PC-3 (cell line): ENCODE results near the gene ZCWPW2. TPM values are rescaled to one million over a fixed set of nuclear protein-coding genes. Genes with fewer than 3 reads are reported as not detected.

Experiments used
- ATAC-seq: fragments of 200-7000 bp; cut with Tn5 transposase; 2 replicates; pipeline ENCODE4 v1.9.1; 2020; ENCODE audit warnings: mild to moderate bottlenecking, moderate library complexity
- BruUV-seq: library from RNA; stranded (reverse); fragments of 400-500 nt; replicated peaks from 2 replicates; lab custom pipeline; 2021; lab: Mats Ljungman, UMichigan
- CTCF ChIA-PET: fragments of 300-600 bp; sonication (Branson Sonifier 250); formaldehyde crosslinking; loops from one replicate; lab custom pipeline; 2022; ENCODE audit warnings: antibody characterized with exemption; lab: Charles Lee
- POLR2A ChIA-PET: fragments of 300-600 bp; sonication (Branson Sonifier 250); formaldehyde crosslinking; loops from one replicate; lab custom pipeline; 2022; ENCODE audit warnings: antibody characterized with exemption; ENCODE audit not compliant: unreplicated experiment; lab: Charles Lee
- DNase-seq: peaks from one replicate; pipeline ENCODE4 v3.0.0-alpha.2; 2015
- H2AFZ ChIP-seq: fragments of 300-600 bp; sonication (generic); 2 replicates; pipeline ENCODE4 v1.6.0; 2016; ENCODE audit warnings: antibody characterized with exemption, low read length
- H3F3A ChIP-seq: fragments of 300-600 bp; sonication (generic); one replicate; pipeline ENCODE4 v1.6.0; 2017; ENCODE audit warnings: antibody characterized with exemption, low read length, control low read depth, mild to moderate bottlenecking; ENCODE audit not compliant: unreplicated experiment
- H3K27ac ChIP-seq: fragments of 300-600 bp; sonication (generic); 2 replicates; pipeline ENCODE4 v1.5.1; 2016; ENCODE audit warnings: mild to moderate bottlenecking, low read length
- H3K27me3 ChIP-seq: fragments of 300-600 bp; sonication (generic); 2 replicates; pipeline ENCODE4 v1.6.1; 2016; ENCODE audit warnings: low read length, mixed read lengths
- H3K36me3 ChIP-seq: fragments of 300-600 bp; sonication (generic); 2 replicates; pipeline ENCODE4 v1.6.1; 2016; ENCODE audit warnings: low read depth, mixed run types, low read length, mixed read lengths
- H3K4me1 ChIP-seq: fragments of 300-600 bp; sonication (generic); 2 replicates; pipeline ENCODE4 v1.5.1; 2016; ENCODE audit warnings: low read length; ENCODE audit not compliant: insufficient read depth
- H3K4me2 ChIP-seq: fragments of 300-600 bp; sonication (generic); 2 replicates; pipeline ENCODE4 v1.6.0; 2016; ENCODE audit warnings: low read length
- H3K4me3 ChIP-seq: fragments of 300-600 bp; sonication (generic); 2 replicates; pipeline ENCODE4 v1.5.1; 2016; ENCODE audit warnings: mild to moderate bottlenecking, low read length, mixed read lengths
- H3K79me2 ChIP-seq: fragments of 300-600 bp; sonication (generic); 2 replicates; pipeline ENCODE4 v1.6.1; 2017; ENCODE audit warnings: low read length, mixed read lengths
- H3K9ac ChIP-seq: fragments of 300-600 bp; sonication (generic); 2 replicates; pipeline ENCODE4 v1.6.0; 2016; ENCODE audit warnings: mild to moderate bottlenecking, low read length
- H3K9me2 ChIP-seq: fragments of 300-600 bp; sonication (generic); replicated peaks from 2 replicates; pipeline ENCODE4 v1.6.1; 2016; ENCODE audit warnings: mixed run types, low read length, mixed read lengths
- H3K9me3 ChIP-seq: fragments of 300-600 bp; sonication (generic); 2 replicates; pipeline ENCODE4 v1.6.1; 2016; ENCODE audit warnings: low read length, mixed read lengths
- H4K20me1 ChIP-seq: fragments of 300-600 bp; sonication (generic); 2 replicates; pipeline ENCODE4 v1.6.1; 2016; ENCODE audit warnings: low read length, mixed read lengths
- EZH2 ChIP-seq: fragments of 300-600 bp; sonication (generic); IDR thresholded peaks from one replicate; pipeline ENCODE4 v1.6.1; 2017; ENCODE audit warnings: antibody characterized with exemption, mild to moderate bottlenecking, low read length; ENCODE audit not compliant: unreplicated experiment
- EZH2phosphoT487 ChIP-seq: fragments of 300-600 bp; sonication (generic); IDR thresholded peaks from 2 replicates; pipeline ENCODE4 v1.6.1; 2018; ENCODE audit warnings: mild to moderate bottlenecking, antibody characterized with exemption, low read length, borderline replicate concordance
- intact Hi-C: fragments of 100-400 bp; cut with micrococcal nuclease; formaldehyde crosslinking; loops from 2 replicates; pipeline ENCODE4 v1.9.0; 2023
- total RNA-seq: library from RNA; depleted of rRNA; stranded (reverse); fragments of >200 nt; gene quantifications from 2 replicates; pipeline ENCODE4 v1.2.3, GENCODE V29; 2014
- TF ChIP-seq, protein P1 (sequence below): fragments of 300-600 bp; sonication (generic); conservative IDR thresholded peaks from 2 replicates; pipeline ENCODE4 v1.5.1; 2017; ENCODE audit warnings: antibody characterized with exemption, low read depth, mild to moderate bottlenecking, low read length

Gene ZCWPW2
- total RNA-seq, 1 experiment from 2014 or later = not detected

GRCh38 chr3:28556195-28556594 is 207.7 kb downstream of the ZCWPW2 start:
- Histone ChIP-seq H3K27ac (no peak overlapping the region), H3K4me2 (no peak overlapping the region), H4K20me1 (no peaks in the 10 kb centered on the region), H3K36me3 (no peaks in the 10 kb centered on the region), H3F3A (no peaks in the 10 kb centered on the region), H3K79me2 (no peaks in the 10 kb centered on the region), H2AFZ (no peak overlapping the region), H3K9me2 (no peaks in the 10 kb centered on the region), H3K4me3 (no peak overlapping the region), H3K9ac (no peak overlapping the region), H3K27me3 (peaks cover 11% of the 10 kb centered on the region; the same call in 1 of the 2 replicates), H3K9me3 (no peaks in the 10 kb centered on the region), H3K4me1 (no peaks in the 10 kb centered on the region)
- POLR2A ChIA-PET = no interaction called here
- no peak for TF ChIP-seq EZH2phosphoT487
- TF ChIP-seq, protein P1, sequence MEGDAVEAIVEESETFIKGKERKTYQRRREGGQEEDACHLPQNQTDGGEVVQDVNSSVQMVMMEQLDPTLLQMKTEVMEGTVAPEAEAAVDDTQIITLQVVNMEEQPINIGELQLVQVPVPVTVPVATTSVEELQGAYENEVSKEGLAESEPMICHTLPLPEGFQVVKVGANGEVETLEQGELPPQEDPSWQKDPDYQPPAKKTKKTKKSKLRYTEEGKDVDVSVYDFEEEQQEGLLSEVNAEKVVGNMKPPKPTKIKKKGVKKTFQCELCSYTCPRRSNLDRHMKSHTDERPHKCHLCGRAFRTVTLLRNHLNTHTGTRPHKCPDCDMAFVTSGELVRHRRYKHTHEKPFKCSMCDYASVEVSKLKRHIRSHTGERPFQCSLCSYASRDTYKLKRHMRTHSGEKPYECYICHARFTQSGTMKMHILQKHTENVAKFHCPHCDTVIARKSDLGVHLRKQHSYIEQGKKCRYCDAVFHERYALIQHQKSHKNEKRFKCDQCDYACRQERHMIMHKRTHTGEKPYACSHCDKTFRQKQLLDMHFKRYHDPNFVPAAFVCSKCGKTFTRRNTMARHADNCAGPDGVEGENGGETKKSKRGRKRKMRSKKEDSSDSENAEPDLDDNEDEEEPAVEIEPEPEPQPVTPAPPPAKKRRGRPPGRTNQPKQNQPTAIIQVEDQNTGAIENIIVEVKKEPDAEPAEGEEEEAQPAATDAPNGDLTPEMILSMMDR = no peak
- no peak for TF ChIP-seq EZH2
- DNase-seq (no peak), ATAC-seq (no peak)
- CTCF ChIA-PET = no interaction called here
- no TSS peak for BruUV-seq
- intact Hi-C loops = no loop called here

DNA sequence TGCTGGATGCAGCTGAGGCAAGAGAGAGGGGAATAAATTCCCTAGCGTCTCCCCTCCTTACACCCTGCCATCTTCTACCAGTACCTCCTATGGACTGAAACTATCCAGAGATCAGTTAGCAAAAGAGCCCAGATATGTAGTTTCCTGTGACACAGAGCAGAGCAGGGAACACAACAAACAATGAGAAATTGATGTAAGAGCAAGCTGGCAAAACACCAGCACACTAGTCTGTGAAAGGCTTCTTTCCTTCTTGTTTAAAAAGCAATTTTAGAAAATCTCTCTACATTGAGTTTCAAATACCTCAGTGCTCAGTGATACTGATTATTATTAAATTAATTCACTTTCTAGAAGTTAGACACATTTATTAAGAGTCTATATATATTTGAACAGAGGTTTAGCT is 215.7 kb downstream of the ZCWPW2 start:
- ChIA-PET POLR2A (no interaction called here), CTCF (no interaction called here)
- no peaks in the 10 kb centered on the region for H3K79me2 ChIP-seq
- intact Hi-C loops = no loop called here
- H2AFZ ChIP-seq = no peak overlapping the region
- H3K9me3 ChIP-seq = no peaks in the 10 kb centered on the region
- DNase-seq (no peak), ATAC-seq (no peak)
- no peak overlapping the region for H3K27ac ChIP-seq
- TF ChIP-seq, protein P1 = no peak
- TF ChIP-seq EZH2phosphoT487 (no peak), EZH2 (no peak)
- no peaks in the 10 kb centered on the region for H3F3A ChIP-seq
- H3K36me3 ChIP-seq = no peaks in the 10 kb centered on the region
- H3K9ac ChIP-seq = no peak overlapping the region
- no peaks in the 10 kb centered on the region for H3K9me2 ChIP-seq
- H3K4me1 ChIP-seq = no peaks in the 10 kb centered on the region
- BruUV-seq = no TSS peak
- peaks cover 39% of the 10 kb centered on the region for H3K27me3 ChIP-seq
- H3K4me3 ChIP-seq = no peak overlapping the region
- no peaks in the 10 kb centered on the region for H4K20me1 ChIP-seq
- H3K4me2 ChIP-seq = no peak overlapping the region

DNA sequence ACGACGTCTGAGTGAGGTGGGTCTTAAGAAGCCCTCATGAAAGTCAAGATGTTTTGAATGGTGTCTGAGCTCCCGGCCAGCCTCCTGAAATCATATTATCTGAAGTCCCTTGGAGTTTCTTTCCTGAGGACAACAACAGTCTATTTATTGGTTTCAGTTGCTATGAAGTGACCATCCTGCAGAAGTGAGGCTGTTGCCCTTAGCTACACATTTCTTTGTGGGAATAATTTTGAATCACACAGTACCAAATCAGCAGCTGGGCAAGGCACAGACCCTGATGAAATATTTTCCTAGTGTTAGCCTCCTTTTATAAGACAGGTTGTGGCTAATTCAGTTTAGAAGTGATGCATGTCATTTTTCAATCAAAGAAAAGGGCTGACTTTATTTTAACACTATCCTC is 220.8 kb downstream of the ZCWPW2 start:
- Histone ChIP-seq H3K4me3 (no peak overlapping the region), H3K9ac (no peak overlapping the region), H3K9me2 (no peaks in the 10 kb centered on the region), H3K9me3 (no peaks in the 10 kb centered on the region), H3K4me1 (no peaks in the 10 kb centered on the region), H4K20me1 (no peaks in the 10 kb centered on the region), H3K79me2 (no peaks in the 10 kb centered on the region), H3K27ac (no peak overlapping the region), H3K4me2 (no peak overlapping the region), H3F3A (no peaks in the 10 kb centered on the region), H3K27me3 (peaks cover 50% of the 10 kb centered on the region), H2AFZ (no peak overlapping the region), H3K36me3 (no peaks in the 10 kb centered on the region)
- no TSS peak for BruUV-seq
- no peak for ATAC-seq
- ChIA-PET POLR2A (no interaction called here), CTCF (no interaction called here)
- intact Hi-C loops = no loop called here
- TF ChIP-seq, protein P1 = no peak
- no peak for TF ChIP-seq EZH2phosphoT487
- TF ChIP-seq EZH2 = no peak
- no peak for DNase-seq
